ENCODE measurements around the gene MRPL52. TPM values are rescaled to one million over a fixed set of nuclear protein-coding genes. Genes with fewer than 3 reads are reported as not detected.

MRPL52 gene
- total and polyA plus RNA-seq, 2 donors (not counting 3 experiments of a cell fraction or from before 2014, with no cell fraction given) = 81.1 to 174 TPM

DNA sequence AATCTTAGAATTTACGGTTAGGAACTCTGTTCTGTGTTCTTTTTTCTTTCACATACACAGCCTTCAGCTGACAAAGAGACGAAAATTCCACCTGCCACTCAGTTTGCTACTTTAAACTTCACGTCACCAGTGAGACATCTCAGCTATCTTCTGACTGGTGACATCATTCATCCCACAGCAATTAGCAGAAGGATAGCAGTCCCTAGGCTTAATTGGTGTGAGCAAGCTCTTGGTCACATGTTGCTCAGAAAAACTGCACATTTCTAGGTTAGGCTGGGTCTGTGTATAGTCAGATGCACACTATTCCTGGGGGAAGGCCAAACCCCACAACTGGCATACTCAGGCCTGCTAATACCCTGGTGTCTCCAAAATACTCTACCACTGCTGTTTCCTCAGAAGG is 38.4 kb upstream of the MRPL52 start:
- no peak for DNase-seq (ENCODE audit: low read depth, low spot score)

More for the DNA sequence above, 38.4 kb upstream of the MRPL52 start:
- intact Hi-C loops (cut with micrococcal nuclease) (no loop called here), dilution Hi-C loops (cut with MboI; ENCODE audit: extremely low pct_ligation_motif_present, low sequenced_read_pairs) (no loop called here)
- H3K9me1 ChIP-seq (replicated peaks; ENCODE audit: control insufficient read depth, extremely low read depth, insufficient read depth, low read length) = no peaks in the 10 kb centered on the region
- FAIRE-seq = no peak
- no peak overlapping the region for H3K9ac ChIP-seq (replicated peaks; ENCODE audit: extremely low read depth, insufficient read depth, low read length)
- BruUV-seq (replicated peaks) = no TSS peak
- no peak overlapping the region for H3K4me3 ChIP-seq (replicated peaks in 1 of 3; ENCODE audit: insufficient read depth in 1 of 3, low read depth in 1 of 3, low read length in 3 of 3)
- H3K36me3 ChIP-seq (ENCODE audit: control insufficient read depth in 2 of 2, extremely low read depth in 1 of 2, insufficient read depth in 2 of 2, low read length in 2 of 2) = peaks cover 0 to 3% of the 10 kb centered on the region in 2 experiments
- no peaks in the 10 kb centered on the region for H3K79me2 ChIP-seq (ENCODE audit: control insufficient read depth, insufficient read depth, low read length)
- no peak overlapping the region for H3K4me2 ChIP-seq (ENCODE audit: insufficient read depth, low read length)
- peaks cover 0 to 4% of the 10 kb centered on the region in 2 experiments for H3K27me3 ChIP-seq (ENCODE audit: control insufficient read depth in 2 of 2, insufficient read depth in 2 of 2, low read length in 2 of 2)
- H4K20me1 ChIP-seq (replicated peaks; ENCODE audit: control insufficient read depth, extremely low read depth, insufficient read depth, low read length) = no peaks in the 10 kb centered on the region
- H3K4me1 ChIP-seq (ENCODE audit: control insufficient read depth, extremely low read depth, insufficient read depth, low read length) = no peaks in the 10 kb centered on the region
- CTCF ChIA-PET = interaction anchor here (1.0 to 3.3 kb wide), 2 partner anchors 10 to 133 kb away, joined by 3 to 9 read pairs; no protein-coding TSS in a partner anchor
- no peak overlapping the region for H3K27ac ChIP-seq (ENCODE audit: insufficient read depth, low read depth, low read length)
- H2AFZ ChIP-seq (ENCODE audit: low read depth, low read length) = no peak overlapping the region
- H3K9me3 ChIP-seq (replicated peaks; ENCODE audit: control insufficient read depth, insufficient read depth, low read length) = no peaks in the 10 kb centered on the region
- TF ChIP-seq MYC (IDR thresholded peaks at IDR 0.05; ENCODE audit: low read depth, low read length) = no peak
- no peak for TF ChIP-seq FOS (IDR thresholded peaks at IDR 0.05; ENCODE audit: borderline replicate concordance, insufficient read depth, low read length)
- TF ChIP-seq EZH2 (IDR thresholded peaks at IDR 0.05; ENCODE audit: borderline replicate concordance, low read depth, low read length, severe bottlenecking) = no peak
- no peak for TF ChIP-seq POLR2AphosphoS5 (IDR thresholded peaks at IDR 0.05; ENCODE audit: insufficient read depth, low read depth, low read length)
- TF ChIP-seq, protein P1, sequence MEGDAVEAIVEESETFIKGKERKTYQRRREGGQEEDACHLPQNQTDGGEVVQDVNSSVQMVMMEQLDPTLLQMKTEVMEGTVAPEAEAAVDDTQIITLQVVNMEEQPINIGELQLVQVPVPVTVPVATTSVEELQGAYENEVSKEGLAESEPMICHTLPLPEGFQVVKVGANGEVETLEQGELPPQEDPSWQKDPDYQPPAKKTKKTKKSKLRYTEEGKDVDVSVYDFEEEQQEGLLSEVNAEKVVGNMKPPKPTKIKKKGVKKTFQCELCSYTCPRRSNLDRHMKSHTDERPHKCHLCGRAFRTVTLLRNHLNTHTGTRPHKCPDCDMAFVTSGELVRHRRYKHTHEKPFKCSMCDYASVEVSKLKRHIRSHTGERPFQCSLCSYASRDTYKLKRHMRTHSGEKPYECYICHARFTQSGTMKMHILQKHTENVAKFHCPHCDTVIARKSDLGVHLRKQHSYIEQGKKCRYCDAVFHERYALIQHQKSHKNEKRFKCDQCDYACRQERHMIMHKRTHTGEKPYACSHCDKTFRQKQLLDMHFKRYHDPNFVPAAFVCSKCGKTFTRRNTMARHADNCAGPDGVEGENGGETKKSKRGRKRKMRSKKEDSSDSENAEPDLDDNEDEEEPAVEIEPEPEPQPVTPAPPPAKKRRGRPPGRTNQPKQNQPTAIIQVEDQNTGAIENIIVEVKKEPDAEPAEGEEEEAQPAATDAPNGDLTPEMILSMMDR (IDR thresholded peaks at IDR 0.05; ENCODE audit: extremely low read depth in 1 of 2, insufficient read depth in 1 of 2, low read depth in 1 of 2, low read length in 2 of 2) = no peak
- TF ChIP-seq POLR2A (IDR thresholded peaks at IDR 0.05; ENCODE audit: low read depth, low read length) = no peak
- no peak for TF ChIP-seq GATA2 (IDR thresholded peaks at IDR 0.05; ENCODE audit: insufficient read depth, insufficient read length, low read depth, low read length)
- TF ChIP-seq JUN (IDR thresholded peaks at IDR 0.05; ENCODE audit: borderline replicate concordance, insufficient read depth, insufficient read length, low read depth) = no peak
- TF ChIP-seq MAX (IDR thresholded peaks at IDR 0.05; ENCODE audit: insufficient read depth, insufficient read length) = no peak
- POLR2A ChIA-PET = no interaction called here
